Tibial artery (tissue), 4 donors: Measurements from ENCODE around the gene SSMEM1.
"Not testable (repeated sequence)": the region's sequence is repeated elsewhere in the genome, so short reads cannot be mapped to it uniquely, and the experiment has no call there.

Experiments
- DNase-seq, 2 donors: peaks; one replicate each; pipeline ENCODE4 v3.0.0-alpha.2; 2019
- H3K27ac ChIP-seq, 2 donors: fragments of 200-600 bp; sonication (generic) in 1 of 2; 1 replicate in 1 of 2; 2 replicates in 1 of 2; pipeline ENCODE4 v1.5.1; 2018 to 2019; ENCODE audit warnings: mild to moderate bottlenecking in 1 of 2
- H3K27me3 ChIP-seq, 2 donors: fragments of 200-600 bp; sonication (generic) in 1 of 2; one replicate each; pipeline versions ENCODE4 v1.5.1 to v1.6.0; 2016 to 2019
- H3K36me3 ChIP-seq, 3 donors: fragments of 200-600 bp; sonication (generic) in 2 of 3; one replicate each; pipeline ENCODE4 v1.5.1; 2016 to 2019; ENCODE audit warnings: mild to moderate bottlenecking in 2 of 3
- H3K4me1 ChIP-seq, 4 donors: fragments of 200-600 bp; sonication (generic) in 2 of 4; 1 replicate in 3 of 4; 2 replicates in 1 of 4; pipeline ENCODE4 v1.5.1; 2016 to 2019
- H3K4me3 ChIP-seq, 2 donors: fragments of 200-600 bp; sonication (generic) in 1 of 2; 1 replicate in 1 of 2; 2 replicates in 1 of 2; pipeline ENCODE4 v1.5.1; 2018 to 2019; ENCODE audit warnings: mild to moderate bottlenecking in 2 of 2
- H3K9me3 ChIP-seq, 3 donors: fragments of 200-600 bp; sonication (generic) in 1 of 3; one replicate each; pipeline ENCODE4 v1.5.1; 2016 to 2019
- CTCF ChIP-seq, 2 experiments: fragments of 200-600 bp in 1 of 2; fragments of 450-650 bp in 1 of 2; IDR thresholded peaks; one replicate each; pipeline ENCODE4 v1.5.1; 2017 to 2019; ENCODE audit warnings: antibody characterized with exemption in 2 of 2, mild to moderate bottlenecking in 1 of 2, moderate library complexity in 1 of 2
- intact Hi-C: fragments of 100-400 bp; cut with DNase I; formaldehyde crosslinking; loops from one replicate; pipeline ENCODE4 v1.15.0; 2023; ENCODE audit warnings: low total_unique reads

SSMEM1 gene

DNA sequence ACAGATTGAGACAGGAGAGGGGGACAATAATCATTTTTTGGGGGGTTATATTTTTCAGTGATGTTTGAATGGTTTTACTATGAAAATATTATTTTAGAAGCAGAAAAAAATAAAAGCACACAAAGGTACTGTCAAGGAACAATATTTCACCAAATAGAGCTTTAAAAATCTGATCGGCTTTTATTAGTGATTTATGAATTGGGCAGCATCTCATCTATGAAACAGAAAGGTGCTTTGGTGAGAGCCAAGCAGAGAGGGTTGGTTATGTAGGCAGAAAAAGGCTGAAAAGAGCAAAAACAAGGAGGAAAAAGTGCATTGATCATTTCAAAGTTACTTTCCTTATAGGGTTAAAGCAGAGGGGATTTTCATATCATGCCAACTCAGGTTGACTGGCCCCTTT lies 32.6 kb downstream of the SSMEM1 start:
- TF ChIP-seq CTCF (IDR thresholded peaks at IDR 0.05): no peak
- H3K36me3 ChIP-seq: no peaks in the 10 kb centered on the region
- no peak overlapping the region for H3K27ac ChIP-seq
- H3K27me3 ChIP-seq: no peaks in the 10 kb centered on the region
- DNase-seq: no peak
- intact Hi-C loops: no loop called here
- no peaks in the 10 kb centered on the region for H3K9me3 ChIP-seq
- no peaks in the 10 kb centered on the region for H3K4me1 ChIP-seq
- no peak overlapping the region for H3K4me3 ChIP-seq

- DNase-seq: peak in 1 of 2 donors; percentile 39
- Histone ChIP-seq H3K4me1 (no peaks in the 10 kb centered on the region), H3K27me3 (no peaks in the 10 kb centered on the region), H3K36me3 (no peaks in the 10 kb centered on the region), H3K4me3 (no peak overlapping the region), H3K27ac (no peak overlapping the region), H3K9me3 (no peaks in the 10 kb centered on the region)
- intact Hi-C loops: no loop called here
- peak; percentile 78 to 86 for TF ChIP-seq CTCF (IDR thresholded peaks at IDR 0.05)
These were observed 34.7 kb downstream of the SSMEM1 start for GRCh38 chr7:130242198-130243014.

DNA sequence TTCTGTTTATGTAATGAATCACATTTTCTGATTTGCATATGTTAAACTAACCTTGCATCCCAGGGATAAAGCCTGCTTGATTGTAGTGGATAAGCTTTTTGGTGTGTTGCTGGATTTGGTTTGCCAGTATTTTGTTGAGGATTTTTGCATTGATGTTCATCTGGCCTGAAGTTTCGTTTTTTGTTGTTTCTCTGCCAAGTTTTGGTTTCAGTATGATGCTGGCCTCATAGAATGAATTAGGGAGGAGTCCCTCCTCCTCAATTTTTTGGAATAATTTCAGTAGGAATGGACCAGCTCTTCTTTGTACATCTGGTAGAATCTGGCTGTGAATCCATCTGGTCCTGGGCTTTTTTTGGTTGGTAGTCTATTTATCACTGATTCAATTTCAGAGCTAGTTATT lies 35.8 kb downstream of the SSMEM1 start:
- DNase-seq, H3K9me3 ChIP-seq, H3K27ac ChIP-seq, H3K4me1 ChIP-seq, H3K27me3 ChIP-seq, H3K4me3 ChIP-seq, H3K36me3 ChIP-seq, intact Hi-C loops: not testable (repeated sequence)

DNA sequence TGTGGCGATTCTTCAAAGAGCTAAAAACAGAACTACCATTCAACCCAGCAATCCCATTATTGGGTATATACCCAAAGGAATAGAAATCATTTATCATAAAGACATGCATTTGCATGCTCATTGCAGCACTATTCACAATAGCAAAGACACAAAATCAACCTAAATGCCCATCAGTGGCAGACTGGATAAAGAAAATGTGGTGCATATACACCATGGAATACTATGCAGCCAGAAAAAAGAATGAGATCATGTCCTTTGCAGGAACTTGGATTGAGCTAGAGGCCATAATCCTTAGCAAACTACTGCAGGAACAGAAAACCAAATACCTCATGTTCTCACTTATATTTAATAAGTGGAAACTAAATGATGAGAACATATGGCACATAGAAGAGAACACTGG lies 38.8 kb downstream of the SSMEM1 start:
- H3K27me3 ChIP-seq, intact Hi-C loops, H3K36me3 ChIP-seq, H3K4me1 ChIP-seq, H3K27ac ChIP-seq, DNase-seq, H3K9me3 ChIP-seq, H3K4me3 ChIP-seq: not testable (repeated sequence)

GRCh38 chr7:130248842-130249241 lies 41.2 kb downstream of the SSMEM1 start:
- DNase-seq, intact Hi-C loops, H3K4me3 ChIP-seq: not testable (repeated sequence)

GRCh38 chr7:130249626-130250025 lies 42.0 kb downstream of the SSMEM1 start:
- H3K36me3 ChIP-seq, H3K27ac ChIP-seq, H3K4me3 ChIP-seq, DNase-seq, H3K27me3 ChIP-seq, intact Hi-C loops, H3K9me3 ChIP-seq, H3K4me1 ChIP-seq: not testable (repeated sequence)

More at GRCh38 chr7:130248842-130249241, 41.2 kb downstream of the SSMEM1 start:
- not testable (repeated sequence) for H3K36me3 ChIP-seq, H3K9me3 ChIP-seq, H3K4me1 ChIP-seq, H3K27ac ChIP-seq, H3K27me3 ChIP-seq

DNA sequence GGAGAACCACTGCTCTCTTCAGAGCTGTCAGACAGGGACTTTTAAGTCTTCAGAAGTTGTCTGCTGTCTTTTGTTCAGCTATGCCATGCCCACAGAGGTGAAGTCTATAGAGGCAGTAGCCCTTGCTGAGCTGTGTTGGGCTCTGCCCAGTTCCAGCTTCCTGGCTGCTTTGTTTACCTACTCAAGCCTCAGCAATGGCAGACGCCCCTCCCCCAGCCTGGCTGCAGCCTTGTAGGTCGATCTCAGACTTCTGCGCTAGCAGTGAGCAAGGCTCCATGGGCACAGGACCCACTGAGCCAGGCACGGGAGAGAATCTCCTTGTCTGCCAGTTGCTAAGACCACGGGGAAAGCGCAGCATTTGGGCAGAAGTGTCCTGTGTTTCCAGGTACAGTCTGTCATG lies 46.9 kb downstream of the SSMEM1 start:
- H3K9me3 ChIP-seq: peaks cover 0 to 18% (median 6%) of the 10 kb centered on the region in 3 donors
- no peaks in the 10 kb centered on the region for H3K27me3 ChIP-seq
- H3K27ac ChIP-seq: no peak overlapping the region
- DNase-seq: no peak
- TF ChIP-seq CTCF (IDR thresholded peaks at IDR 0.05): no peak
- intact Hi-C loops: no loop called here
- H3K4me3 ChIP-seq: no peak overlapping the region
- H3K36me3 ChIP-seq: no peaks in the 10 kb centered on the region
- H3K4me1 ChIP-seq: no peaks in the 10 kb centered on the region

GRCh38 chr7:130256704-130257103 lies 49.0 kb downstream of the SSMEM1 start:
- Histone ChIP-seq H3K27ac (no peak overlapping the region), H3K4me1 (no peaks in the 10 kb centered on the region), H3K27me3 (no peaks in the 10 kb centered on the region), H3K4me3 (no peak overlapping the region), H3K36me3 (no peaks in the 10 kb centered on the region), H3K9me3 (peaks cover 0 to 18% (median 6%) of the 10 kb centered on the region in 3 donors)
- no peak for DNase-seq
- TF ChIP-seq CTCF (IDR thresholded peaks at IDR 0.05): no peak
- intact Hi-C loops: no loop called here
